Urothelium cell line (cell line): Measurements from ENCODE around the gene SNAP25.

ENCODE experiments used
- DNase-seq: peaks from one replicate; pipeline ENCODE4 v3.0.0; 2011; ENCODE audit warnings: low spot score, mixed read lengths
- FAIRE-seq: peaks from 2 replicates; lab custom pipeline; 2011; peaks lifted over from hg19 to GRCh38; lab: Jason Lieb, UNC

The SNAP25 gene

DNA sequence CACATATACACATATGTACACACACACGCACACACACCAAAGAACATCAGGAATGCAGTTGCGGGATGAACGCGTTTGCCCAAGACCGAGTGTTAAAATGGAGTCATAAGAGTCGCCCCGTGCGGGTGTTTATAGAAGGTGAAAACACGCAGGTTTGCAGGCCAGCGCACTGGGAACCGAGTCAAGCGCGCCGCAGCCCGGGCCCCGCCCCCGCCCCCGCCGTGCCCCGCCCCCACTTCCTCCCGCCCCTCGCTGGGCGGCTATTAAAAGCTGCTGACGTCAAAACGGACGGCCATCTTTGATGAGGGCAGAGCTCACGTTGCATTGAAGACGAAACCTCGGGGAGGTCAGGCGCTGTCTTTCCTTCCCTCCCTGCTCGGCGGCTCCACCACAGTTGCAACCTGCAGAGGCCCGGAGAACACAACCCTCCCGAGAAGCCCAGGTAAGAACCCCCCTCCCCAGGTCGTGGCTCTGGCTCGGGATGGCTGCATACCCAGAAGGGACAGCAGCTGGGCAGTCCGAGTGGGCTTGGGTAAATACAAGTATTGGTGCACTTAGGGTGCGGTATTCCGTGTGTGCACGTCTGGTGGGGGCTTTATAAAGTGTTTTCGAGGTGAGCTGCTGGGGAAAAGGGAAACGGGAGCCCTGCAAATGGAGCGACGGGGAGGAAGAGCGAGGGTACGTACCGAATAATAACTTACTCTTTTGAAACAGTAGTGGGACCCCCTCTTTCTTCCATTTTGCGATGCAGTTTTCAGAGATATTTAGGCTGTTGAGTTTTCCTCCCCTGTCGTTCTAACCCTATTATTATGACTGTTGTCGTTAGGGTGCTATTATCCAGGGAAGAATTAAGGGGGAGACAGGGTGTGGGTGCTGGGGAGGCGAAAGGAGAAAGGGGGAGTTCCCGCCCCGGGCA is at the start of gene SNAP25:
Gene SNAP25, plus strand, starts transcription at position 295 of the 916 bp plus-strand sequence. CDS start 56,662 bp downstream, outside the sequence.
- peak; percentile 87 for DNase-seq
- peak; percentile 58 for FAIRE-seq

DNA sequence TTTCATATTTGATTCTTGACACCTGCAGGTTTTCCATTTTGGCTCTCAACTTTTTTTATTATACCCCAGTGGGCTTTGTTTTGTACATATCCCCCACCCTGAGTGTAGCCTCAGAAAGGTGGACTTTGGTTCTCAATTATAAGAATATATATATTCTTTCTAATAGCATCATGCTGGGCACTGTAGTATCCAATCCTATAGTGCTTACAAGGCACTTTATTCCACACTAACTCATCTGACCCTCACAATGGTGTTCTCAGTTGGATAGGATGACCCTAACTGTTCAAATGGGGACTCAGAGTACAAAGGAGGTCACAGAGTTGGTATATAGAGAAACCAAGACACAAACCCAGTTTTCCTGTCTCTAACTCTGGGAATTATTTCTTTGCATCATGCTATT is 48.9 kb upstream of the SNAP25 start:
- no peak for DNase-seq
- no peak for FAIRE-seq

DNA sequence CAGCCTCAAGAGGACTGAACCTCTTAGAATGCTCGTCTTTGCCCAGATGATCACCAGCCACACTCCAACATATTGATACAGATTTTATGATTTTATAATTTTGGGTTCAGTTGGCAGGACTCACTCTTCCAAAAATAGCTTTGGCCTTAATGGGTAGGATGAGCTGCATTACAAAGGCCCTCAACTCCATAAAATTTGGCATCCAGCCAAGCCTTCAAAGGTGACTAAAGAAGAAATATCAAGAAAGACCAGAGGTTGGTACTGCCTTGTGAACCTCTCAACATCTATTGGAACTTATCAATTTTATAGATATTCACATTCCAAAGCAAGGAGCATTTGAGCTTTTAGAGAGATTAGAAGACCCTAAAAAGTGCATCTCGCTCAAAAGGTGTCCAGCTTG is 48.4 kb upstream of the SNAP25 start:
- no peak for FAIRE-seq
- no peak for DNase-seq

DNA sequence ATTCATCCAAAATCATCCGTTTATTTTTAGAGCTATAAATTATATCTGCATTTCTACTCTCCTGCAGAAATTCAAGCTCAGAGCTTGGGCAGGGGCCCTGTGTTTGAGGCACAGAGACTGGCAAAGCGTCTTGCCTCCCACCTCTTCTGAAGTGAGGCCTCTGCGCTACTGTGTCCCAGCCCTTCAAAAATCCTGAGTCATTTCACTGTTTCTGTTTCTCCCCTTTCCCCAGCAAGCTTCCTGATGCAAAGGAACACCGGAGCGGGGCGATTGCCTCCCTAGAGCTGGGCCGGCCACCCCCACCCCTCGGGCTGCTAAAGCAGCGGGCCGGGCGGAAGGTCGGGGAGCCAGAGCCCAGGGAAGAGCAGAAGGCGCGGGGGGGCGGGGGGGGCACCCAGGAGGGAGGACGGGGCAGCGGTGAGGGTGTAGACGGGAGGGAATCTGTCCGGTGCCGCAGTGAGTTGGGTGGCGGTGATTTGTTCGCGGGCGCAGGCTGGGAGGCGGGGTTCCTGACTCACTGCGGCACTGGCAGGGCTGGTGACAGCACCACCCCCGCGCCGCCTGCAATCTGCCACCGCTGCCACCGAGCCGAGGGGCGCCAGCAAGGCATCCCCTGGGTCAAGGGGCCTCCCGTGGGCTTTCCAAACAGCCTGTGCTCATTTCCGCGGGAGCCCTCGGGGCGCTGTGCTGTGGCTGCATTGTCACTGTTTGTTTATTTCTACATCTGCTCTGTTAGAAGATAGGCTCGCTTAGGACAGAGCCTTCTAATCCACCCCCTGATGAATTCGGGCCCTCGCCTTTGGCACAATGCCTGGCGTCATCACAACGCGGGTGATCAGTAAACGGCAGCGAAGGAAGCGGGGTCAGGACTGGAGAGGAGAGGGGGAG is 46.5 kb upstream of the SNAP25 start:
- peak; percentile 56 for FAIRE-seq
- DNase-seq, result peak; percentile 90

DNA sequence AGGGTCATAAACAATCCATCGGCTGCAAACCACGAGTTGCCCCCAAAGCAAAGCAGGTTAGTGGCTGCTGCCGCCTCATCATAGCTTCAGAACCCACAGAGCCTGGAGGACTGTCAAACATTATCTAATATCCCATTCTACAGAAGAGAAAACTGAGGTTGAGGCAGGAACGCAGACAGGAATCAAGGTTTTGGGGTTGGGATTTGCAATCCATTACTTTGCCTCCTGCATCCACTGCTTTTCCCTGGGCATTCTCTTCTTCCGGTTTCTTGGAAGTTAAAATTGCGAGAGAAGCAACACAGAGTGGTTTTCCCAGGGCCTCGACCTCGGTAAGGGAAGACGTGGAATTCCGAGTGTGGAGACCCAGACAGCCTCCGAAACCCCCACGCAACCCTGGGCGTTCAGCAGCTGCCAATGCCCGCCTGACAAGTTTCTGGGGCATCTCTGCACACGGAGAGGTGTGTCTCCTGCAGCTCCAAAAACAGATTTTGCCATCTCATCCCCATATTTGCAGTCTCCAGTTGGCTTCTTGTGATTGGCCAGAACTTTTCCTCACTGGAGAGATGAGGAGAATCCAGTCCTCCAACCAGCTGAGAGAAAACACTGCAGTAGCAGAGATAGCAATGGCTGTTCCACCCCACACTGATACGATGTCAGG is 45.5 kb upstream of the SNAP25 start:
- FAIRE-seq (no peak), DNase-seq (no peak)

DNA sequence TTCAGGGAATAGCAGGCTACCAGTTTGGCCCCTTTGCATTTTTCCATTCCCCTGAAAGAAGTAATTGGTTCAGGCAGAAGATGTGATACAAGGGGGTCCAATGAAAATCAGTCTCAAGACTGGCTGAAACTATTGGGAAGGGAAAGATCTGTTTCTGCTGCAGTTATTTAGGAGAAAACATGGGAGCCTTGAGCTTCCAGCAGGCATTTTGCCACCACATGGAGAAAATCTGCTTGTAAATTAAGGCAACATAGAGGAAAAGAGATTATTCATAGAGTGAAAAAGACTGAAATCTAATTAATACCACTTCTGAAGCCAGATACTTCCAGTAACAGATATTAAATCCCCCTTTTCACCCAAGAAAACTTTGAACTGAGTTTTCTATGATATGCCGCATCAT is 44.2 kb upstream of the SNAP25 start:
- no peak for DNase-seq
- no peak for FAIRE-seq

DNA sequence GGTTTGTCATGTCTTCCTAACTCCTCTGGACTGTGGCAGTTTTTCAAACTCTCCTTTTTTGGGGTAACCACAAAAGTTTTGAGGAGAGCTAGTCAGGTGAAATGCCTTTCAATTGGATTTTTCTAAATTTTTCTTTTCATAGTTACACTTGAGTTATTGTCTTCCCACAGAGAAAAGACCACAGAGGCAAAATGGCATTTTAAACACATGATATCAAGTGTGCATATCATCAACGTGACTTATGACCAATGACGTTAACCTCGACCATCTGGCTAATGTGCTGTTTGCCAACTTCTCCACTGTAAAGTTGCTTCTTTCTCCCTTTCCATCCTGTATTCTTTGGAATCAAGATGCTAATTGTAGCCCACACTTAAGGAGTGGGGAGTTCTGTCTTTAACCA is 41.3 kb upstream of the SNAP25 start:
- FAIRE-seq, result no peak
- DNase-seq, result no peak

DNA sequence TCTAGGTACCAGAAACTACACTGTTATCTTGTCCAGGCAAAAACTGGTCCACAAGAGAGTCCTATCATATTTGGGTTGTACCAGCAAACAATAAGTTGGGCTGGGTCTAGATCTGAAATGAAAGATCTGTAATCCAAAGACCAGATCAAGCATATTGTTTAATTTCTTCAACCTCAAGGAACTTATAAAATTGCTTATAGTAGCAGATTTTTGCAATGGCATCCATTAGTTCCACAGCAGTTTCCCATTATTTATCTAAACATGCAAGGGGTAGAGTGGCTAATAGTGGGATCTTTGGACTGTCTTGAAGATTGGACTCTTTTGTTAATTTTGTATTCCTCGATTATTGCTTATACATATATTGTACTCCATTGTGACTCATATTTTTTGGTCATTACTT is 40.5 kb upstream of the SNAP25 start:
- FAIRE-seq (no peak), DNase-seq (no peak)

DNA sequence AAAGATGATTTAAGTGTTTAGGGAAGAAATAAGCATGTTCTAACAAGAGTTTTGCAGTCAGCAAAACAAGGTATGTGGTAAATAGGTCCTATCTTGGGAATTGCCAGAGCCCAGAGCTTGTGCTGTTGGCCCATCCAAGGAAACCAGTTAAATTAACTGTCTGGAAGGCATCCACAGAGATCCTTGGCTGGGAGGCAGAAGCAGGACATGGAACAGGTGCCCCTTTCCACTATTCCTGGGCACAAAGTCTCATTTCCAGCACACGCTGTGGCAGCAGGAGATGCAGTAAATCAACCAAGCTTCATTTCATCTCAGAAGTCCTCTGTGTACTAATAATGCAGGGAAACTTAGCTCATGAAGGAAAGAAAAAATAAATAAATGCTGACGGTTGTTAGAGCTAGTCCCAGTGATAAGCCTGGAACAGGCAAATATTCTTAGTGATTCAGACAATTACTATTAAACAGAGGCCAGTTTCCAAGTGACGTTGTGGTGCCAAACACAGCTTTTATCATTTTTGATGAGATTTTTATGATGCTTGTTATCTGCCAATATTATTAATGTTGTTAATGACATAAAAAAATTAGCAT is 39.8 kb upstream of the SNAP25 start:
- DNase-seq (no peak), FAIRE-seq (no peak)

DNA sequence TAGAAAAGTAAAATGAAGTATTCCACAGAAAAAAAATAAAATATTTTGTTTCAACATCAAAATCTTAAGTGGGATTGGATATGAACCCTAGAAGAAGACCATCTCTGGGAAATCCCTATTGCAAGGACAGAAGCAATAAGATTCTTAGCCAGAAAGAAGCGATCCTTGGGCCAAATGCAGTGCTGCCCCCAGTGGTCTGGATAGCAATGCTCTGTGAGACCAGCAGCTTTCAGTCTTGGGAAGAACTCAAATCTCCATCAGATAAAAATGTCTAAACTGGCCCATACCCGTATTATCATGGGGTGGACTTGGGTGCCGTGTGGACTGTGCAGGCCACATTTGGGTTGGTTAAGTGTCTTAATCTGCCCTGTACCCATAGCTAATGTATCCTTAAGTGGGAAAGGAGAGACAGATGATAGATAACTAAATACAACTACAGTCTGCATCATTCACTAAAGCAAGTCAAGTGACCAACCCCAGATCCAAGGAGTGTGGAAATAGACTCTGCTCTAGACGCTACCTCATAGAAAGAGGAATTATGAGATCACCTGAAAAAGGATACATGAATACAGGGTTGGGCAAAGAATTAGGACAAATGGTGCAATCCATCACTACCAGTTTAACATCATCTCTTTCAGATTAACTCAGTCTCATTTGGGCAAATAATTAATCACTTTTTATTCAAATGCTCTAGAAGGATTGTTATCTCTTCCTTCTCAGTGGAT is 38.9 kb upstream of the SNAP25 start:
- DNase-seq (no peak), FAIRE-seq (no peak)

DNA sequence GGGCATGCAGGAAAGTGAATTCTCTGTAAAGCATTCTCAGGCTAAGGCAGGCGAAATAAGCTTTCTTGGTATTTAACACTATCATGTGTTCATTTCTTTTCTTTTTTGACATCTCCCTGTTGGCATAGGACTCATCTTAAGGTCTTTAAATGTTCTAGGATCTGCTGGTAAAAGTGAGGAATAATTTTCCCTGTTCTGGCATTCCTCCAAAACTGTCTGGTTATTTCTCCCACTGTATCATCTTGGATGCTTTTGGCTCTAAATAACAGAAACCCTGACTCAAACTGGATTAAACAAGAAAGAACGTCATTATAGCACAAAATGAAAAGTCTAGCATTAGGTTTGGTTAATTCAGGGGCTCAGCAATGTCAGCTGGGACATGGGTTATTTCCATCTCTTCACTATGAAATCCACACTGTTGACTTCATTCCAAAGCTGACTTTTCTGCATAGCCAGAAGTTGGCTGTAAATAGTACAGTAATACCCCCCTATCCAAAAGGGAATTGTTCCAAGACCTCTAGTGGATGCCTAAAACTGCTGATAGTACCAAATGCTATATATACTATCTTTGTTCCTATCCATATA is 37.9 kb upstream of the SNAP25 start:
- no peak for DNase-seq
- no peak for FAIRE-seq

DNA sequence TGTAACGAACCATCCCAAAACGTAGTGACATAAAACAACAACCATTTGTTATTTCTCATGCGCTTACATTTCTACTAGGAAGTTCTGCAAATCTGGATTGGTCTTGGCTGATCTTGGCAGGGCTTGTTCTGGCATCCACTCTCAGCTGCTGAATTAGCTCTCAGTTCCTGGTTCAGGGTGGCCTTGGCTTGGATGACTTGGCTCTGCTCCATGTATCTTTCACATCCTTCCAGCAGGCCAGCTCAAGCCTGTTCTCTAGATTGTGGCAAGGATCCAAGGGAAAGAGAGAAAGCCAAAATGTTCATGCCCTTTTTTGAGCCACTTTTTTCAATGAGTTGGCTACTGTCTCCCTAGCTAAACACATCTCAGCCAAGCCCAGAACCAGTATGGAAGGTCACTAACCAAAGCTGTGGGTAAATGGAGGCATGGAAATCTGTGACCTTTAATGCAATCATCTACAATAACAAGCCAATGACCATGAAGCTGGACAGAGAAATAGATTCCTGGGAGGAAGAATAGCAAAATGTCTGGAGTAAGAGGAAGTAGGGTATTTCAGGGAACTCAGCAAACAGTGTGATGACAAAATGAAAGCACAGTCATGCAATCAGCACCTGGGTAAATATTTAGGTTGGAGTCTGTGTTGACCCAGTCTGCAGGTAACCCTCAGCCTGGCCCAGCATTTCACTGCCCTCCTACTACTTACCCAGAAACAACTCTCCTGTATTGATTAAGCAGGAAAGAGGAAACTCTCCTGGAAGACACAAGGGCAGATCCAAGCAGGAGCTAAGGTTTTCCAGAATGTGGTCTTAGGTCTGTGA is 32.7 kb upstream of the SNAP25 start:
- DNase-seq (no peak), FAIRE-seq (no peak)

DNA sequence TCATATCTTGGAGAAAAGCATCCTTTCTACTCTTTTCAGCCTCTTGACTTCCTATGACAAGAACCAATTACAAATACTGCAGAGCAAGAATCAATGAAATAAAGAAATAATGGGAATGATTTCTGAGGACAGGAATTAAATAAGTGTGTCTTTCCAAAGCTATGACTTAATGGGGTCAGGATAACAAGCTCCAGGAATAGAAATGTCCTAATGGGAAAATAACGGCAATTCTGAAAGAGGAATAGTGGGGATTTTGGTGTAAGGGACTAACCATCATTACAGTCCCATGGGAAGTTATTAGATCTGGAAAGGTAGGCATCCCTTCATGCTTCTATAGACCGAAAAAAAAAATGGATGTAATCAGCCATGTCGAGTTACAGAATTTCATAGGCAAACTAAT is 28.2 kb upstream of the SNAP25 start:
- DNase-seq, result no peak
- no peak for FAIRE-seq

DNA sequence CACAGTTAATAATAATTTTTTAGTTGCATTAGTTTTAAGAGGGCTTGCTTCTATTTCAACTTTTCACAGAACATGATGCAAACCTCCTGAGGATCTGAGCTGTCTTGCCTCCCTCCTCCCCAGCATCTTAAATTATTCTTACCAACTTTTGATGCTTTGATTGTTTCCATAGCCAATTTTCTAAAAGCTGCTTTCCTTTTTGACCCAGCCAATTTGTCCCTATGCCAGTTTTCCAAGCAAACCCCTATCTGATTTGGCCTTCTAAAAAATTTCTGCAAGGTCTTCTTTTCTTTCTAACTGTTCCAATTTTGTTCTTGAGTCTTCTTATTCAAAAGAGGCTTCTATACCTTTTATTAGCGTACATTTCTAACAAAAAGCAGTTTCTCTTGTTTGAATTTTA is 26.5 kb upstream of the SNAP25 start:
- FAIRE-seq (no peak), DNase-seq (no peak)

DNA sequence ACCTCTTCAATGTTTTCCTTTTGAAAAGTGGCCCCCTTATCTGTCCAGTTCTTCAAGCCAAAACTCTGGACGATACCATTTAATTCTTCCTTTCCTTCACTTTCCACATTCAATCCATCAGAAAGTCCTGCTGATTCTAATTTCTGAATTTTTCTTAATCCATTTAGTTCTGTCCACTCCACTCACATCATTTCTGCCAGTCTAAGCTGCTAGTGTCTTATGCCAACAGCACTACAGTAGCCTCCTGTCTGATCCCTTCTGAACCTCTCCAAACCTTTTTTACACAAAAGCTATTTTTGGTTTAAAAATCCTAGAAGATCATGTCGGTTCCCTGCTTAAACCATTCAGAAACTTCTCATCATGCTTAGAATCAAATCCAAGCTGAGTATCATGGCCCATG is 24.5 kb upstream of the SNAP25 start:
- FAIRE-seq (no peak), DNase-seq (no peak)

DNA sequence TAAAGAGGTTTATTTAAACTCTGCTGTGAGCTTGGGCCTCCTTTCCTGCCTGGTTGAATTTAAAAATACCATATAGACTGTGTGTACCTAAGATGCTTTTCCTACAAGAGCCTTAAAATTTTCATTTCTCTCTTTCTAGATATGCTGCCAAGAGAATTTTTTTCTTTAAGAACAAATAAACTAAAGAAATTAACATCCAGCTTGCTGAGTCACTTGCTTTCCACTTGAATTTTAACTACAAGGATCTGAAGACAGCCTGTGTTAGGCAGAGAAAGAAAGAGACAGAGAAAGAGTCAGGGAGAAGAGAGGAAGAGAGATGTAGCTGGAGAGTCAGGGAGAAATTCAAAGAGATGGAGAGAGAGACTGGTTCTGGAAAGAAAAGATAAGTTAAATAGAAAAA is 18.3 kb upstream of the SNAP25 start:
- no peak for DNase-seq
- FAIRE-seq, result no peak

DNA sequence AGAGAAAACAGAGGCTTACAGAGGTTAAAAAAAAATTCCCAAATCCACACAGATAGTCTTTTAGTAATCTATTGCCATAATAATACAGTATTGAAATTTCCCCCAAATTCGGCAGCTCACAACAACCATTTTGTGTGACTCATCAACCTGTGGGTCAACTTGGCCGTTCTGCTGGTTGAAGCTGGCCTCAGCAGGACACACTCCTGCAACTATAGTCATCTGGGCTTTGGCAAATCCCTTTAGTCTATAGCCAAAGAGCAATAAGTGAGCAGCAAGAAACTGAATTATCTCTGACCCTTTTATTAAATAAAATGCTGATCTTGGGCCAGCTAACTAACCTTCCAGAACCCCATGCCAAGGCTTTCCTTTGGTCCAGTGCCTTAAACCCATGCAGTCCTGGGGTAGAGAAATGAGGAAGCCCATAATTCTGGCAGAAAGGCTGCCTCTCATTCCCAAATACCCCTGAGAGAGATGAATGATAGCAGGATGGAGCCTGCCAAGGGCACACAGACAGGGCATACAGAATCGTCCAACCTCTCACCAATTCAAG is 17.2 kb upstream of the SNAP25 start:
- FAIRE-seq (no peak), DNase-seq (no peak)

DNA sequence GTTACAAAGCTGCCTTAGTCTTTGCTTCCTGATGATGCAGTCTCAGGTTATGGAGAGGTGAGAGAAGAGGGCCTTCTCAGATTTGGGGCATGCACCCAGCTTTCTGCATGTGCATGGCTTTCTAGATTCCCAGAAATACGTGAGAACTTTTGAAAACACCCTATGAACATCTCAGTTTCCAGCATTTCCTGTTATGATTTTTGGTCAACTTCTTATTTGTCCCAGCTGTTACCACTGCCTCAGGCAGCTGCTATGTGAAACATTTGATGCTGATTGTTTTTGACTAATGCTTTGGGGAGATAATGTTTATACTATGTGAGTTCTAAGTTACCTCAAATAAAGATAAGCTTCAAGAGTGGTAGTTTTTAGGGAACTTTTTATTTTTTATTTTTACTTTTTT is 9.5 kb upstream of the SNAP25 start:
- no peak for FAIRE-seq

DNA sequence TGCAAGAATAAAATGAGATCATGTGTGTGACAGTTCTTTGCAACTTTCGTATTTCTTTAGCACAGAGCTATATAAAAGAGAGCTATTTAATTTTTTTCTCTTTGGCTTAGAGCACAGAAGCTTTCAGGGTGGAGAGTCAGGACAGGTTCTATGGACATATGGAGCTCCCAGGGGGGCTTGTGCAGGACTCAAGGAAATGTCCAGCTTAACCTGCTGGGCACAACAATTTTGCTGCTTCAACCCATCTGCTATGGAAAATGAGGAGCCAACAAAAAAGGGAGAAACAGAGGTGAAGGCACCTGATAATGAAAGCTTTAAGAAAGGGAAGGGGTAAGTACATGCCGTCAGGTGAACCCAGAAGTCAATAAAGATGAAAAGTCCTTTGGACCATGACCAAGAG is 5.1 kb upstream of the SNAP25 start:
- no peak for DNase-seq
- FAIRE-seq, result no peak

More for the DNA sequence above, 9.5 kb upstream of the SNAP25 start:
- no peak for DNase-seq
